Duodenal mucosa (tissue), 2 donors: Measurements from ENCODE around the gene GLG1.

Source experiments
- H3K27ac ChIP-seq: one replicate; pipeline ENCODE4 v1.7.0; 2013; ENCODE audit warnings: low read depth, low read length
- H3K27me3 ChIP-seq, 2 donors: one replicate each; pipeline ENCODE4 v1.7.0; 2013; ENCODE audit warnings: low read length in 2 of 2, control low read depth in 1 of 2; ENCODE audit not compliant: insufficient read depth in 2 of 2, control insufficient read depth in 1 of 2
- H3K36me3 ChIP-seq, 2 donors: one replicate each; pipeline ENCODE4 v1.7.0; 2013; ENCODE audit warnings: low read length in 2 of 2, control low read depth in 1 of 2; ENCODE audit not compliant: insufficient read depth in 2 of 2, control insufficient read depth in 1 of 2
- H3K4me1 ChIP-seq, 2 donors: one replicate each; pipeline ENCODE4 v1.7.0; 2013; ENCODE audit warnings: low read length in 2 of 2, control low read depth in 1 of 2; ENCODE audit not compliant: insufficient read depth in 2 of 2, control insufficient read depth in 1 of 2
- H3K4me3 ChIP-seq, 2 donors: one replicate each; pipeline ENCODE4 v1.7.0; 2013; ENCODE audit warnings: low read length in 2 of 2, low read depth in 1 of 2
- H3K9ac ChIP-seq, 2 donors: one replicate each; pipeline ENCODE4 v1.7.0; 2013; ENCODE audit warnings: low read length in 2 of 2, low read depth in 1 of 2
- H3K9me3 ChIP-seq, 2 donors: one replicate each; pipeline ENCODE4 v1.7.0; 2013; ENCODE audit warnings: low read length in 2 of 2, control low read depth in 1 of 2; ENCODE audit not compliant: control insufficient read depth in 1 of 2

The GLG1 gene

DNA sequence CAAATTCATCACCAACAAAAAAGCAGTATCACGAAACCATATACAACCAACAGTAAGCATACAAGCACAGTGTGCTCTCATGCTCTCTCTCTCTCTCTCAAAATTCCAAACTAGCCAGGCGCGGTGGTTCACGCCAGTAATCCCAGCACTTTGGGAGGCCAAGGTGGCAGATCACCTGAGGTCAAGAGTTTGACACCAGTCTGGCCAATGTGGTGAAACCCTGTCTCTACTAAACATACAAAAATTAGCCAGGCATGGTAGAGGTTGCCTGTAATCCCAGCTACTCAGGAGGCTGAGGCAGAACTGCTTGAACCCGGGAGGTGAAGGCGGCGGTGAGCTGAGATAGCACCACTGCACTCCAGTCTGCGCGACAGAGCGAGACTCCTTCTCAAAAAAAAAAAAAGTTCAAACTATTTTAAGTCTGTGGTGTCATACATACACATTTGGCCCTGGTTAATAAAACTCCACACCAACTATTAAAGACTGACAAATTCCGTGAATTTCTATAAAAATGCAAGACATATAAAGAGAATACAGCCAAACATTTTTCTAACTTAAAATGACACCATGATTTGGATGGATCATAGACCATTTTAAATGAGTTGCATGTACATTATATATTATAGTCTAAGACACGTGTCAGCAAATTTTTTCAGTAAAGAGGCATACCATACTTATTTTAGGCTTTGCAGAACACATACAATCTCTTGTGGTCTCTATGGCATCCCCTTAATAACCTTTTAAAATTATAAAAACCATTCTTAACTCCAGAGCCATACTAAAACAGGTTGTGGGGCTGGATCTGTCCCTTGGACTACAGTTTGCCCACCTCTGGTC is 30.9 kb downstream of the GLG1 start:
- Histone ChIP-seq H3K4me1 (peaks cover 0 to 15% of the 10 kb centered on the region in 2 donors), H3K36me3 (no peaks in the 10 kb centered on the region), H3K27me3 (no peaks in the 10 kb centered on the region), H3K4me3 (no peak overlapping the region), H3K9me3 (no peaks in the 10 kb centered on the region), H3K9ac (no peak overlapping the region), H3K27ac (no peak overlapping the region)

DNA sequence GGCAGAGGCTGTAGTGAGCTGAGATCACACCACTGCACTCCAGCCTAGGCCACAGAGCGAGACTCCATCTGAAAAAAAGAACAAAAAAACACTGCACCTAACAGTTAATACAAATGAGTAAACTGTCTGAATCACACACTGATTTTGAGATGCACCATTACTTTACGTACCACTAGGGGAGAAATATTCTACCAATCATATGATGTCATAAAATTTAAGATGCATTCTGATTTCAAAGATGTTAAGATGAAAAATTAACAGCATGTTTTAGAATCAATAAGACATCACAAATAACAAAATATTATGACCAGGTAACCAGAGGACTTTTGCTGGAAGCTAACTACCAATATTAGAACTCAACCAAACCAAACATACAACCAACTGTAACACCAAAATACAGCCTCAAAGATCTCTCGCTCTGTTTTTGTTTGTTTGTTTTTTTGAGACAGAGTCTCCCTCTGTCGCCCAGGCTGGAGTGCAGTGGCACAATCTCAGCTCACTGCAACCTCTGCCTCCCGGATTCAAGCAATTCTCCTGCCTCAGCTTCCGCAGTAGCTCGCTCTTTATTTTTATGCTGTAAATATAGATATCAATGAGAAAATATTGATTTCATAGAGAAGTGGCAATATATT is 31.6 kb downstream of the GLG1 start:
- Histone ChIP-seq H3K27ac (no peak overlapping the region), H3K9me3 (no peaks in the 10 kb centered on the region), H3K27me3 (no peaks in the 10 kb centered on the region), H3K9ac (no peak overlapping the region), H3K4me1 (peaks cover 5 to 23% of the 10 kb centered on the region in 2 donors), H3K36me3 (no peaks in the 10 kb centered on the region), H3K4me3 (no peak overlapping the region)

DNA sequence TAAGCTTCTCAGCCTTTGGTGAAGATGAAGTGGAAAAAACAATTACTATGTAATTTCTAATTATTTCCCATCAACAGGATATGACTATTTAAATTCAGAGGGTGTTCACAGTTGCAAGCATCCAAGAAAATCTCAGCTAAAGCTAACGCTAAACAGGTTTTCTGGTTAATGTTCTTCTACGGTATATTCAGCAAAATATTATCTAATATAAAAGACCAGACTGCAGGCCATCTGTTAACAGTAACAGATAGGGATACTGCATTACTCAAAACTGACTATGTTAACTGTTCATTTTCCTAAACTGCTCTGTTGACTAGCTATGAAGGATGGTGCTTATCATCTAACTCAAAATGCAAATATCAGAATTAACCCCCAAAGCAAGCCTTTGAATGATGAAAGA is 32.8 kb downstream of the GLG1 start:
- Histone ChIP-seq H3K27ac (no peak overlapping the region), H3K9me3 (no peaks in the 10 kb centered on the region), H3K4me3 (no peak overlapping the region), H3K27me3 (no peaks in the 10 kb centered on the region), H3K36me3 (no peaks in the 10 kb centered on the region), H3K4me1 (peaks cover 8 to 28% of the 10 kb centered on the region in 2 donors), H3K9ac (no peak overlapping the region)

DNA sequence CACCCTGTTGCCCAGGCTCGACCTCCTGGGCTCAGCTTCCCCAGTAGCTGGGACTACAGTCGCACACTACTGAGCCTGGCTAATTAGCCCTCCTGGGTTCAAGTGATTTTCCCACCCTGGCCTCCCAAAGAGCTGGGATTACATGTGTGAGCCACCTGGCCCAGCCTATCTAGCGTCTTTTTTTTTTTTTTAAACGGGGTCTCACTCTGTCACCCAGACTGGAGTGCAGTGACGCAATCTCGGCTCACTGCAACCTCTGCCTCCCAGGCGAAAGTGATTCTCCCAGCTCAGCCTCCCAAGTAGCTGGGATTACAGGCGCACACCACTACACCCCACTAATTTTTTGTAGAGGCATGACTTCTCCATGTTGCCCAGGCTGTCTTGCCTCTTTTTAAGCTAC is 33.3 kb downstream of the GLG1 start:
- Histone ChIP-seq H3K9me3 (no peaks in the 10 kb centered on the region), H3K4me3 (no peak overlapping the region), H3K9ac (no peak overlapping the region), H3K27ac (no peak overlapping the region), H3K27me3 (no peaks in the 10 kb centered on the region), H3K36me3 (no peaks in the 10 kb centered on the region), H3K4me1 (peaks cover 11 to 26% of the 10 kb centered on the region in 2 donors)

DNA sequence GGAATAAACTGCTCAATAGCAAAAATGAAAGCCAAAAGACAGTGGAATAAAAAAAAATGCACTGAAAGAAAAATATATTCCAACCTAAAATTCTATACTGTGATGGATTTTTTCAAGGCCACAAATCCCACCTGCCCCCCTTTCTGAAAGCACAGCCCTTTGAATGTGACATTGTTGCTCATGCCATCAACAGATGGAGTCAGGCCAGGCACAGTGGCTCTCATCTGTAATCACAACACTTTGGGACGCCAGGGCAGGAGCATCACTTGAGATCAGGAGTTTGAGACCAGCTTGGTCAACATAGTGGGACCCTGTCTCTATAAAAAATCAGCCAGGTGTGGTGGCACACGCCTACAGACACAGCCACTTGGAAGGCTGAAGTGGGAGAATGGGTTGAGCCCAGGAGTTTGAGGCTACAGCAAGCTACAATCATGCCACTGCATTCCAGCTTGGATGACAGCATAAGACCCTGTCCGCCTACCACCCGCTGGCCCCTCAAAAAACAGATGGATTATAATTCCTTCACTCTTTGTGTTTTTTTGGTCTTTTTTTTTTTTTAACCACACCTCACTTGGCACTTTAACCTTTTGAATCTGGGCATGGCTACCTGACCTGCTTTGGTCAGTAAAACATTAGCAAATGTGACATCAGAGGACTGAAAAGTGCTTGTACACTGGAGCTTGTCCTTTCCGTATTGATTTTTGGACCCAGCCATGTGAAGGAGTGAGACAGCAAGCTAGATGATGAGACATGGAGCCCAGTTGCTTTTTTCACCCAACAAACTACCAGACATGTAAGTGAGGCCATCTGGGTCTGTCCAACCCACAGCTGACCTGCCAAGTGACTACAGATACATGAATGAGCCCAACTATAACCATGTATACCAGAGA is 36.3 kb downstream of the GLG1 start:
- no peak overlapping the region for H3K9ac ChIP-seq
- no peaks in the 10 kb centered on the region for H3K27me3 ChIP-seq
- peaks cover 16 to 17% of the 10 kb centered on the region in 2 donors for H3K4me1 ChIP-seq
- no peak overlapping the region for H3K4me3 ChIP-seq
- no peaks in the 10 kb centered on the region for H3K36me3 ChIP-seq
- H3K9me3 ChIP-seq, result no peaks in the 10 kb centered on the region
- H3K27ac ChIP-seq, result no peak overlapping the region

DNA sequence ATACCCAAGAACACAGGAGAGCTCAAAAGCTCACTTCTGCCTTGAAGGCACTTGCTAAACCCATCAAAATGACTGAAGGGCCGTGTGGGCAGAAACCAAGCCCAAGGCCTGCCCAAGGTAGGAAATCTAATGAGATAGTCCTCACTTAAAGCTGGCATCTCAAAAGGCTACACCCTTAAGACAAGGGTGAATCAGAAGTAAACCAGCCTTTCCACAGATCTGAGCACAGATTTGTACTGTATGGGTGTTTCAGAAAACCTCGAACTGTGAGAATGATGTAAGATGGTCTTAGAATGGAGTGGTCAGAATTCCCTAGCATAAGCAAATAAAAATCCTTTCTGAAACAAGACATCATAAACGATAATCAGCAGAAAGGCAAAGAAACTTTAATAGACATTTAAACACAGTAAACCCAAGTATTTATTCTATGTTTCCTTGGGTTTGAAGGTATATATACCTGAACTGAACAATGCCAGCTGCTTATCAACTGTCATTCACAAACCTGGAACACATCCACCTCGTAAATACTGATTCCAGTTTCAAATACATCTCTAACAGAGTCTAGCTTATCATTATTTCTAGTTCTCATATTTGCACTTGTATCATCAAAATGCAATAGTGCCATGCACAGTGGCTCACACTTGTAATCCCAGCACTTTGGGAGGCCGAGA is 37.8 kb downstream of the GLG1 start:
- H3K9ac ChIP-seq, result no peak overlapping the region
- H3K36me3 ChIP-seq, result no peaks in the 10 kb centered on the region
- H3K9me3 ChIP-seq, result no peaks in the 10 kb centered on the region
- no peak overlapping the region for H3K4me3 ChIP-seq
- H3K4me1 ChIP-seq, result peaks cover 16 to 21% of the 10 kb centered on the region in 2 donors
- no peak overlapping the region for H3K27ac ChIP-seq
- no peaks in the 10 kb centered on the region for H3K27me3 ChIP-seq

DNA sequence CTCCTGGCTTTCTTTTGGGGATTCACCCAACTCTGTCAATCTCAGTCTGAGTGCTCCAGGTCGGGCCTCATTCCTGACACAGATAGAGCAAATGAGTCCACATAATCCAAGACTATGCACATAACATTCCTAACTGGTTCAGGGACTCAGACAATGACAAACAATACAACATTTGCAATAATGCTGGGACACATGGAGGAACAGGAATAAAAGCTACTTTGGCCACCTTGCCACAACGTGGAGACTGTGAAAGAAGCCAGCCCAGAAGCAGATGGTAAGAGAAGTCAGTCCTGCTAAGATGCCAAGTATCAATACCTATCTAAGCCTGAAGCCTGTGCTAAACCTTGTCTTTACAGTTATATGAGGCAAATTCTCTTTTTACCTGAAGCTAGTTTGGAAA is 39.0 kb downstream of the GLG1 start:
- H3K27ac ChIP-seq, result no peak overlapping the region
- H3K36me3 ChIP-seq, result no peaks in the 10 kb centered on the region
- H3K9me3 ChIP-seq, result no peaks in the 10 kb centered on the region
- H3K27me3 ChIP-seq, result no peaks in the 10 kb centered on the region
- H3K9ac ChIP-seq, result no peak overlapping the region
- no peak overlapping the region for H3K4me3 ChIP-seq
- peaks cover 16 to 21% of the 10 kb centered on the region in 2 donors for H3K4me1 ChIP-seq

DNA sequence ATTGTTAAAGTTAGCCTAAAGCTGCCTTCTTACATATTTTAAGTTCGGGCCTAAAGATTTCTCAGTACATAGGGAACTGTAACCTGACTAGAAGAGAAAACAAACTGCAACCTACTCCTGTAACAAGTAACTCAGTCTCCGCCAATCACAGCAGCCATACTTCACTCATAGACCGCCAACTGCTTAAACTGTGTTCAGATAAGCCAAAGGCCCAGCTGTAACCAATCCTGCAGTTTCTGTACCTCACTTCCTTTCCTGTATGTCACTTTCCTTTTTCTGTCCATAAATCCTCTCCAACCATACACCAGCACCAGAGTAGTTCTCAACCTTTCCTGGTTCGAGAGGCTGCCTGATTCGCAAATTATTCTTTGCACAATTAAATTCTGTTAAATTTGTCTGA is 41.5 kb downstream of the GLG1 start:
- Histone ChIP-seq H3K4me3 (no peak overlapping the region), H3K9ac (no peak overlapping the region), H3K9me3 (no peaks in the 10 kb centered on the region), H3K27me3 (no peaks in the 10 kb centered on the region), H3K27ac (no peak overlapping the region), H3K36me3 (no peaks in the 10 kb centered on the region), H3K4me1 (peaks cover 10 to 12% of the 10 kb centered on the region in 2 donors)

DNA sequence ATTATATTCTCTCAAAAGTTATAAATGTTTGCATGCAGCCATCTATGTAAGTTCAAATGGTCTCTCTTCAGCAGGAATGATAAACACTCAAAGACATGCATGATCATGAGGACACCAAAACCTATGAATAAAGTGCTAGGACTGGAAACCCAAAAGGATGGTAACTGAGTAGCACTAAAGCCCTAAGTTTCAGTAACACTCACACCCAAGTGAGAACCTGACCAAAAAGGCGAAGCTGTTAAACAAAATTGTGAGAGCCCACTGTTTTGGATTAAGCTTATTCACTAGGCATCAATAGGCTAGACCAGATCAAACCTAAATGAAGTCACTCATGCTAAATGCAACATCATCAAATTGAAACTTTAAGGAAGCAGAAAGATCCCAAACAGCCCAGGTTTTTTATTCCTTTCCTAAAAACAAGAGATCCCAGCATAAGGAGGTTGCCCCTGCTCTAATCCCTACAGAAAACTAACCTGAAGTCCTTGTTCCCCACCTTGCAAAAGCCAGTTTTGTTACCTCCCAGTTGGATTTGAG is 42.4 kb downstream of the GLG1 start:
- peaks cover 8 to 10% of the 10 kb centered on the region in 2 donors for H3K4me1 ChIP-seq
- H3K9ac ChIP-seq, result no peak overlapping the region
- H3K27ac ChIP-seq, result no peak overlapping the region
- H3K36me3 ChIP-seq, result no peaks in the 10 kb centered on the region
- H3K27me3 ChIP-seq, result no peaks in the 10 kb centered on the region
- H3K4me3 ChIP-seq, result no peak overlapping the region
- no peaks in the 10 kb centered on the region for H3K9me3 ChIP-seq
